Activated T-helper 17 cell treated with anti-CD3 and anti-CD28 coated beads, Interleukin-2, amount 50 U/mL, for 72 hours (primary cell): Measurements from ENCODE around the gene CREB3L1. TPM values are rescaled to one million over a fixed set of nuclear protein-coding genes. Genes with fewer than 3 reads are reported as not detected.

Experiments
- ATAC-seq: fragments of 150-1000 bp; cut with Tn5 transposase; replicated peaks from 2 replicates; pipeline ENCODE4 v1.10.0; 2021; ENCODE audit warnings: mild to moderate bottlenecking, moderate library complexity
- H3K27ac Mint-ChIP-seq: one replicate; pipeline ENCODE4 v1.8.0; 2022; ENCODE audit warnings: mixed read lengths
- H3K27me3 Mint-ChIP-seq: one replicate; pipeline ENCODE4 v1.8.0; 2022; ENCODE audit warnings: mixed read lengths
- H3K36me3 Mint-ChIP-seq: one replicate; pipeline ENCODE4 v1.8.0; 2022; ENCODE audit warnings: low read depth, mild to moderate bottlenecking, mixed read lengths
- H3K4me1 Mint-ChIP-seq: one replicate; pipeline ENCODE4 v1.8.0; 2022; ENCODE audit warnings: mixed read lengths
- H3K4me3 Mint-ChIP-seq: one replicate; pipeline ENCODE4 v1.8.0; 2022; ENCODE audit warnings: mild to moderate bottlenecking, mixed read lengths
- H3K9me3 Mint-ChIP-seq: one replicate; pipeline ENCODE4 v1.8.0; 2022; ENCODE audit warnings: mixed read lengths
- total RNA-seq, 2 donors: library from RNA; stranded (reverse); gene quantifications; one replicate each; pipeline ENCODE4 v1.2.3, GENCODE V29; 2022

The CREB3L1 gene
- total RNA-seq, 2 donors from 2014 or later: not detected

DNA sequence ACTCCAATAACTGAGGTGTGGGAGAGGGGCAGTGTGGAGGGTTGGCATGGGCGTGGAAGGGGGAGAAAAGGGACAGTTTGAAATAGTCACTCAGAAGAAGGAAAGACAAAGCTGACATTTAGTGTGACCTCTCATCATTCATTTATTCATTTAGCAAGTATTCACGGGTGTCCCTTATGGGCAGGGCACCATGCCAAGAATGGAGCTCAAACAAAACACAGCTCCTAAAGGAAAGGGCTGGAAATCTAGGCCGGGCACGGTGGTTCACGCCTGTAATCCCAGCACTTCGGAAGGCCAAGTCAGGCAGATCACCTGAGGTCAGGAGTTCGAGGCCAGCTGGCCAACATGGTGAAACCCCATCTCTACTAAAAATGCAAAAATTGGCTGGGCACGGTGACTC is 50.4 kb downstream of the CREB3L1 start:
- Mint-ChIP-seq H3K27ac (no peak overlapping the region), H3K4me1 (peaks cover 22% of the 10 kb centered on the region), H3K4me3 (no peak overlapping the region), H3K9me3 (no peaks in the 10 kb centered on the region), H3K27me3 (no peaks in the 10 kb centered on the region), H3K36me3 (no peaks in the 10 kb centered on the region)
- ATAC-seq: no peak

DNA sequence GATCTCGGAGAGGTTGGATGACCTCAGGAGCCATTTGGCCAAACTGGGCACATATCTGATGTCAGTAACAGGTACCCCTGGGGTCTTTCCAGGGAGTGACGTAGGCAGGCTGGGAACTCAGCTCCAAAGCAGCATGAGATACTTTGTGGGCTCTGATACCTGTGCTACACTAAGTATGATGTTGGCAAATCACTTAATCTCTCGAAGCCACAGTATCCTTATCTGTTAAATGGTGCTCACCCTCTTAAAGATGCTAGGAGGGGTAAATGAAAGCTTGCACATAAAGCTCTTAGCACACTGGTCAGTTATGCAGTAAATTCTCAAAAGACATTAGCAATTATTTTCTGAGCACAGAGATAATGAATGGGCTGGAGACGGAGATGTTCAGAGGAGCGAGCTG is 52.7 kb downstream of the CREB3L1 start:
- no peak for ATAC-seq
- Mint-ChIP-seq H3K4me1 (peaks cover 22% of the 10 kb centered on the region), H3K36me3 (no peaks in the 10 kb centered on the region), H3K27me3 (no peaks in the 10 kb centered on the region), H3K4me3 (peak overlapping the region; percentile 67), H3K9me3 (no peaks in the 10 kb centered on the region), H3K27ac (no peak overlapping the region)

DNA sequence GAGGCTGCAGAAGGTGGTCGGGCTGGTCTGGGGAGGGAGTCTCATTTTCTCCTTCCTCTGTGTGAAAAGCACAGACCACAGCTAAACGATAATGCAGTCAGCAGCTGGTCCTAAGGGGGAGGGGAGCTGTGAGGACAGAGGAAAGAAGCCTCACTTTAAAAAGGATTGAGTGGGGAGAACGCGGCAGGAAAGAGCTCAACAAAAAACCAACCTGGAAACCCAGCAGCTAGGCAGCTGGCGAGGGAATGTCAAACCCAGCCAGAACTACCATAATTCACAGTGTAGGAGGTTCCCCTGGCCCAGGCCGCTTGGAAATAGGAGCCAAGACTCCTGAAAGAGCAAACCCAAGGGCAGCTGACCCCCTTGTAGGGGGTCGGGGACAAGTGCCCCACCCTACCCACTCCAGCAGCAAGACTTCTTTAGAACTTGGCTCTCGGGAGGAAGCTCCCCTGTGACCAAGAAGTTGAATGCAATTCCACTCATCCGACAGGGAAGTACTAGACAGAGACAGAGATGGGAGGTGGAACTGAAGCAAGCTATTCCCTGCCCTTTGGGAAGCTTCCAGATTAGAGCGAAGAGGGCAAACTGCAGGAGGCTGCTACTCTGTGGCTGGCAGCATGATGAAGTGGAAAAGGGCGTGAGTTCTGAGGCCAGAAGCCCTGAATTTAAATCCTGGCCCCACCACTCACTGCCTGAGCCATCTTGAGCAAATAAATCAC is 53.3 kb downstream of the CREB3L1 start:
- Mint-ChIP-seq H3K4me1 (peaks cover 22% of the 10 kb centered on the region), H3K4me3 (peak overlapping the region; percentile 67), H3K36me3 (no peaks in the 10 kb centered on the region), H3K27me3 (no peaks in the 10 kb centered on the region), H3K9me3 (no peaks in the 10 kb centered on the region), H3K27ac (peak overlapping the region; percentile 32)
- no peak for ATAC-seq

DNA sequence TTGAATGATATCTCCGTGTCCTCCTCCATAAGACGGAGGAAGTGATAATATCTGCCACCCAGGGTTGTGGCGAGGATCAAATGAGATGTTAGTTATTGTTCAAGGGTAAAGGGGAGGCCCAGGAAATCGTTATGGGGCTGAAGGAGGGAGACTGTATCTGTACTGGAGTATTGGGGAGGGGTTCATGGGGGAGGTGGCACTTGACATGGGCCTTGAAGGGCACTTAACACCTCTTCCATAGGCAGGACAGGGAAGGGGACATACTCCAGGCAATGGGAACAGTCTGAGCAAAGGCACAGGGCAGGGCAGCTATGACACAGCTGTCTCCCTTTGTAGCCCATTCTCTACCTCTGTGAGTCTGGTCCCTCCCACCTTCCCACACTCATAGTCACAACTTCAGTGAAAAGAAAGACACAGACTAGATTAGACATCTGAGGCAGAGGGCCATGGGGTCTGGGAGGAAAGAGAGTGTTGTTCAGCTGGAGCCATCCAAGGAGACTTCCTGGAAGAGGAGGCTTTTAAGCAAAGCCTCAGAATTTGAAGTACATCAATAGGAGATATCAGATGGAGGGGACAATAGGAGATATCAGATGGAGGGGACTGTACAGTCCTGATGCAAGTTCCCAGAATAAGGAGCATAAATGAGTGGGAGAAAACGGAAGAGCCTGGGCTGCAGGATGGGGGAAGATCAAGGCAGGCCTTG is 54.0 kb downstream of the CREB3L1 start:
- ATAC-seq: peak; percentile 80
- H3K4me1 Mint-ChIP-seq: peaks cover 22% of the 10 kb centered on the region
- no peaks in the 10 kb centered on the region for H3K9me3 Mint-ChIP-seq
- no peaks in the 10 kb centered on the region for H3K36me3 Mint-ChIP-seq
- peak overlapping the region; percentile 32 for H3K27ac Mint-ChIP-seq
- H3K27me3 Mint-ChIP-seq: no peaks in the 10 kb centered on the region
- peak overlapping the region; percentile 67 for H3K4me3 Mint-ChIP-seq

DNA sequence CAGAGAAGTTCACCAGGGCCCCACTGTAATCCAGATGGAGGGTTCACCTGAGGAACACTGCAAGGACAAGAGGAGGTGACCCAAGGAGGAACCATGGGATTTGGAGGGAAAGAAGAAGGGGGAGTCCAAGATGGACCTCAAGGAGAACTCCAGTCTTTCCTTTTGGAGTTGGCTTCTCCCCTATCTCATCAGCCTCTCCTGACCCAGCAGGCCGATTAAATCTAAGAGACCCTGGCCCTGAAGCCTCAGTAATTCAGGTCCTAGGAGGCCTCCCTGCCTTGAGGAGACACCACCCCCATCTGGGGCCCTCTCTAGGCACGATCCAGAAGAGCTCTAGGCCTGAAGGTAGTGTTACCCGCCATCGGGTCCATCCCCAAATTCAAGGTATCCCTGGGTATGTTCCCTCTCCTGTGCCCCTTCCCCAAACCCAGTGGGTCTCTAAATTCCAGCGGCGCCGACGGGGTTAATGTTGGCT is 54.7 kb downstream of the CREB3L1 start:
- Mint-ChIP-seq H3K36me3 (no peaks in the 10 kb centered on the region), H3K4me3 (peak overlapping the region; percentile 67), H3K4me1 (peaks cover 22% of the 10 kb centered on the region), H3K27me3 (no peaks in the 10 kb centered on the region), H3K9me3 (no peaks in the 10 kb centered on the region), H3K27ac (no peak overlapping the region)
- ATAC-seq: no peak

DNA sequence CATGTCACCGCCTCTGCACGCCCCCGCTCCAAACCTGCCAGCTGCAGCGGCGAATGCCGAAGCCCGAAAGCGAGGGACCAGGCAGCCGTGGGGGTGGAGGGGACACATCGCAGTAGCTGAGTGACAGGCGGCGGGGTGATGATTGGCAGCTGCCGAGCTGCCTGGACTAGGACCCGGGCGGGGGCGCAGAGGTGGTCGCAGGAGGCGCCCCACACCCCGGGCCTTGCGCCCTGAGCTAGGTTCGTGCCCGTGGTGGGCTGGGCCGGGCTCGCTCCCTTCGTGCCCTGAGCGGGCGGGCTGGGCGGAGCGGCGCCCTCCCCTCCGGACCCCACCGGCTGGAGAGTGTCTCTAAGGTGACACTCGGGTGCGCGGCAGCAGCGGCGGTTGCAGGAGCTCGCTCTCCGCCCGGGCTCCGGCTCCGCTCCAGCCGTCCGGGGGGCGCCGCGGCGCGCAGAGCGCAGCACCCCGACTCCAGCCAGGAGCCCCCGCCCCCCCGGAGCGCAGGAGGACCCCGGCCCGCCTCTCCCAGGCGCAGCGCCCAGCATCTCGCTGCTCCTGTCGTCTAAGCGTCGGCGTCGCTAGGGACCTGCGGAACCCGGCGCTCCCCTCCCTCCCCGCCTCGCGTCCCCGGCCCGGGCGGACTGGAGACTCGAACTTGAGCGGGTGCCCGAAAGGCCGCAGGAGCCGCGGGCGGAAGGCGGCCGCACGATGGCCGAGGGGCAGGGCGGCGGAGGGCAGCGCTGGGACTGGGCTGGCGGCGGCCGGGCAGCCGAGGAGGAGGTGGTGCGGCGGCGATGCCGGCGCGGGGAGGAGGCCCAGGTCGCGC is 55.3 kb downstream of the CREB3L1 start:
- no peak overlapping the region for H3K27ac Mint-ChIP-seq
- H3K4me3 Mint-ChIP-seq: peak overlapping the region; percentile 73
- H3K36me3 Mint-ChIP-seq: no peaks in the 10 kb centered on the region
- no peaks in the 10 kb centered on the region for H3K27me3 Mint-ChIP-seq
- H3K9me3 Mint-ChIP-seq: no peaks in the 10 kb centered on the region
- peak; percentile 48 for ATAC-seq
- H3K4me1 Mint-ChIP-seq: peaks cover 19% of the 10 kb centered on the region

DNA sequence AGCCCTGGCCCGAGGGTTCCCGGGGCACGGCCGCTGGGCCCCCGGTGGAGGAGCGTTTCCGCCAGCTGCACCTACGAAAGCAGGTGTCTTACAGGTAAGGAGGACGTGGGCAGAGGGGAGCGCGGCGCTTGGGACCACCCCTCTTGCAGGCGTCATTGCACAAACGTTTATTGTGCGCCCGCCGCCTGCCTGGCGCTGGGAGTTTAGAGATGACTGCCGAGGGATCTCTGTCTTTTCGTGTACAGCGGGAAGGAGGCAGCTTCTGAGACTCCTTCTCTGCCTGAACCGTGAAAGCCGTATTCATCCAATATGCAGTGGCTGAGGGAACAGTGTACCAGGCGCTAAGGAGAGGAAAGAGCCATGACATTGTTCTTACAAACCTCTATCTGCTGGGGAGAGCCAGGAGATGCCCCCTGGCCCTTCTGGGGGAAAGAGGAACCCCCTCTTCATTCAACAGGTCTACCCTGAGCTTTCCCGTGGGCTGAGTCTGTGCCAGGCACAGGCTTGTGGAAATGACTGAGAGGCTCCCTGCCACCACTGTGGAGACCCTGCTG is 56.0 kb downstream of the CREB3L1 start:
- peaks cover 19% of the 10 kb centered on the region for H3K4me1 Mint-ChIP-seq
- no peak overlapping the region for H3K27ac Mint-ChIP-seq
- H3K27me3 Mint-ChIP-seq: no peaks in the 10 kb centered on the region
- no peaks in the 10 kb centered on the region for H3K36me3 Mint-ChIP-seq
- peak overlapping the region; percentile 73 for H3K4me3 Mint-ChIP-seq
- H3K9me3 Mint-ChIP-seq: no peaks in the 10 kb centered on the region
- ATAC-seq: peak; percentile 33

DNA sequence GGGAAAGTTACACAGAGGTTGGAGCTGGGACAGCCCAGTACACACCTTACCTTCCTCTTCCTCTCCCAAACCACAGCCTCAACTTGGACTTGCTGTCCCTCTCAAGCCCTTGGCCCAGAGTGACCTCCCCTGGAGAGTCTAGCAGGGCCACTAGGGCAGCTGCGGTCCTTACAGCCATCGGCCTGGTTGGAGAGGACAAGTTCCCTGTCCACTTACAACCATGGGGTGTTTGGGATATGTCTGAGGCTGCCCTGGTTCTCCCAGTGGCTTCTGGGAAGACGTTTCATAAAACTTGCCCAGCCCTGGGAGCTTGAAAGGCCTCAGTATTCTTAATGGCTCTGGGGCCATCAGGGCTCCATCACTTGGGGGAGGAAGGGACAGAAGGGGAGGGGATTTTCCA is 56.7 kb downstream of the CREB3L1 start:
- Mint-ChIP-seq H3K4me3 (peak overlapping the region; percentile 73), H3K4me1 (peaks cover 19% of the 10 kb centered on the region), H3K27me3 (no peaks in the 10 kb centered on the region), H3K9me3 (no peaks in the 10 kb centered on the region), H3K27ac (no peak overlapping the region), H3K36me3 (no peaks in the 10 kb centered on the region)
- ATAC-seq: no peak

DNA sequence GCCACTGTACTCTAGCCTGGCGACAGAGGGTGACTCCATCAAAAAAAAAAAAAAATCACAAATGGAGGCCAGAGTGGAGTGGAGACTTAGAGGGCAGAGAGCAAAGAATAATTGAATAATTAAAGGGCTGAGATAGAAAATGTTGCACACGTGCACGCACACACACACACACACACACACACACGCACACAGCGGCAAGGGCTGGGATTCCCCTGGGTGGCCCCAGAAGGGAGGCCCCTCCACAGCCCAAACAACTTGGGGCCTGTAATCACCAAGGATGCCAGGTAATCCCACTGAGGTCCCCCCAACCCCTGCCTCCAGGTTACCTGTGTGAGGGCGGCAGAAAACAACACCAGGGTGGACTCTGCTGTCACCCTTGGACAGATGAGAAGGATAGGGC is 57.8 kb downstream of the CREB3L1 start:
- no peak overlapping the region for H3K27ac Mint-ChIP-seq
- H3K9me3 Mint-ChIP-seq: no peaks in the 10 kb centered on the region
- no peaks in the 10 kb centered on the region for H3K27me3 Mint-ChIP-seq
- no peak for ATAC-seq
- H3K4me1 Mint-ChIP-seq: peaks cover 18% of the 10 kb centered on the region
- H3K36me3 Mint-ChIP-seq: no peaks in the 10 kb centered on the region
- no peak overlapping the region for H3K4me3 Mint-ChIP-seq

DNA sequence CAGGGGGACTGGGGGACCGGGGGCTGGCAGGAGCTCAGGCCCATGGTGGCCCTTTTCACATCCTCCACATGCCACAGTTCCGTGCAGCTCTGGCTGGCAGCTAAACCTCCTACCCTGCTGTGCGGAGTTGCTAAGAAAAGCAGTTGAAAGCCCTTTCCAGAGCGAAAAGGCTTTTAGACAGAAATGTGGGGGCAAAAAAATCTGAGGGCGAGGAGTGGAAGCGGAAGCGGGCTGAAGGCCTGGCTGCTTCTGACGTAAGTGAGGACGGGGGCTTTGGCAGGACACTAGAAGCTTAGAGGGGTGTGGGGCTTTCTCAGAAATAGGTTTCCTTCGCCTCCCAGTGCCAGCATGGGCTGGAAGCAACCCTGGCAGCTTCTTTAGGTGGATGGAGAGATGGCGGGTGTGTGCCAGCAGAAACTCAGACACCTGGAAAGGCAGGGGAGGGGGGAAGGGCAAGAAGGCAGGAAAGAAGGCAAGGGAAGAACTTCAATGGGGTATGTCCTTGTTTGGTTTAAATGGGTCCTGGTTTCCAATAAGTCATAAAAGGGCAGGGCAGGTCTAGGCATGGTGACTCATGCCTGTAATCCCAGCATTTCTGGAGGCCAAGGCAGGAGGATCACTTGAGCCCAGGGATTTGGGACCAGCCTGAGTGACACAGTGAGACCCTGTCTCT is 58.6 kb downstream of the CREB3L1 start:
- no peaks in the 10 kb centered on the region for H3K27me3 Mint-ChIP-seq
- H3K27ac Mint-ChIP-seq: no peak overlapping the region
- no peaks in the 10 kb centered on the region for H3K9me3 Mint-ChIP-seq
- no peak overlapping the region for H3K4me3 Mint-ChIP-seq
- H3K4me1 Mint-ChIP-seq: peaks cover 10% of the 10 kb centered on the region
- no peaks in the 10 kb centered on the region for H3K36me3 Mint-ChIP-seq
- no peak for ATAC-seq

DNA sequence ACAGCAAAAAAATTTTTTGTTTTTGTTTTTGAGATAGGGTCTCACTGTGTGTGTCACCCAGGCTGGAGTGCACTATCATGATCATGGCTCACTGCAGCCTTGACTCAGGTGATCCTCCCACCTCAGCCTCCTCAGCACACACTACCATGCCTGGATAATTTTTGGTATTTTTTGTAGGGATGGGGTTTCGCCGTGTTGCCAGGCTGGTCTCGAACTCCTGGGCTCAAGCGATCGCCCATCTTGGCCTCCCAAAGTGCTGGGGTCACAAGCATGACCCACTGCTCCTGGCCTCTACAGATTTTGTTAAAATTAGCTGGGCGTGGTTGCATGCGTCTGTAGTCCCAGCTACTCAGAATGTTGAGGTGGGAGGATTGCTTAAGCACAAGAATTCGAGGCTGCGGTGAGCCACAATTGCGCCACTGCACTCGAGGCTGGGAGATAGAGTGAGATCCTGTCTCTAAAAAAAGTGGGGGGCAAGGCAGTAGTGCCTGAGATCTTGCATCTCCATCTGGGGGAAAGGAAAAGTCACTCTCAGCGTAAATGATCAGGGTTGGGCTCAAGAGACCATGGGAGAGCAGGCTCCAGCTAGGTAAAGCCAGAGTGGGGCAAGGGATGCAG is 59.2 kb downstream of the CREB3L1 start:
- no peak overlapping the region for H3K27ac Mint-ChIP-seq
- H3K27me3 Mint-ChIP-seq: no peaks in the 10 kb centered on the region
- H3K4me3 Mint-ChIP-seq: no peak overlapping the region
- H3K9me3 Mint-ChIP-seq: no peaks in the 10 kb centered on the region
- H3K36me3 Mint-ChIP-seq: no peaks in the 10 kb centered on the region
- no peak for ATAC-seq
- peaks cover 8% of the 10 kb centered on the region for H3K4me1 Mint-ChIP-seq

DNA sequence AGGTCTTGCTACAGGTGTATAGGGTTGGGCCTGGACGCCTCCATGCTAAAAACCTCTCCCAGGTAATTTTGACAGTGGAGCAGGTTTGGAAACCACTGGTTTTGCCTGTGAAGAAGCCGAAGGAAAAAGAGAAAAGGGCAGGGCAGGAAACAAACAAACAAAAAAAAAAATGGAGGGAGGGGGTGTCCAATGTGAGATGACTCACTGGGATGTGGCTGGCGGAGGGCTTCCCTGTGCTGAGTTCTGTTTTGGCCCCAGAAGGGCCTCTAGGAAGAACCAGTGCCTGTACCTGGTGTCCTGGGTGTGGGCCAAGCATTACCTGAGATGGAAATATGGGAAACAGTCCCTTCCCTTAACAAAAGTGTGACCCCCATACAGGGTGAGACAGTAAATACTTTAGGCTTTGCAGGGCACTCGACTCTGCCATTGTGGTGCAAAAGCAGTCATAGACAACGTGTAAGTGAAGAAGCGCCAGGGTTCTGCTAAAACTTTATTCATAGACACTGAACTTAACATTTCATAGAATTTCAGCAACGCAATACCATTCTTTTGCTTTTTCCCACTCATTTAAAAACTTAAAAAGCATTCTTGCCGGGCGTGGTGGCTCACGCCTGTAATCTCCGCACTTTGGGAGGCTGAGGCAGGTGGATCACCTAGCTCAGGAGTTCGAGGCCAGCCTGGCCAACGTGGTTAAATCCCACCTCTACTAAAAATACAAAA is 60.3 kb downstream of the CREB3L1 start:
- no peak for ATAC-seq
- Mint-ChIP-seq H3K4me3 (no peak overlapping the region), H3K9me3 (no peaks in the 10 kb centered on the region), H3K27ac (no peak overlapping the region), H3K36me3 (no peaks in the 10 kb centered on the region), H3K27me3 (no peaks in the 10 kb centered on the region), H3K4me1 (peaks cover 8% of the 10 kb centered on the region)

DNA sequence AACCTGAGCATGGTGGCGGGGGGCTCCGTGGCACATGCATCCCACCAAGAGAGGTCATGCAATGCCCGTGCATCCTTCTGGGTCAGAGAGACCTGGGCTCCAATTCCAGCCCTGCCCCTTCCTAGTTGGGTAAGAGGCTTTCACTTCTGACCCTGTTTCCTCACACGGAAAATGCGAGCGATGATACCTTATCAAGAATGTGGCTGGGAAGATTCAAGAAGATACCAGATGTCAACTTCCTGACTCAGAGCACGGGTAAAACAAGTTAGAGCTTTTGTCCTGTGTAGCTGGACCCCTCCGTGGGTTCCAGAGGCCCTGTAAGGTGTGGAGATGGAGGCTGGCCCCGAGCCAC is 61.1 kb downstream of the CREB3L1 start:
- Mint-ChIP-seq H3K27ac (no peak overlapping the region), H3K27me3 (no peaks in the 10 kb centered on the region), H3K9me3 (no peaks in the 10 kb centered on the region), H3K36me3 (no peaks in the 10 kb centered on the region), H3K4me3 (no peak overlapping the region), H3K4me1 (peaks cover 8% of the 10 kb centered on the region)
- no peak for ATAC-seq
